T-helper 9 cell (primary cell): ENCODE results near the gene PDIA4.
"Not testable (repeated sequence)": the region's sequence is repeated elsewhere in the genome, so short reads cannot be mapped to it uniquely, and the experiment has no call there.

Source experiments
- DNase-seq: peaks from one replicate; pipeline ENCODE4 v3.0.0-alpha.2; 2020

The PDIA4 gene

DNA sequence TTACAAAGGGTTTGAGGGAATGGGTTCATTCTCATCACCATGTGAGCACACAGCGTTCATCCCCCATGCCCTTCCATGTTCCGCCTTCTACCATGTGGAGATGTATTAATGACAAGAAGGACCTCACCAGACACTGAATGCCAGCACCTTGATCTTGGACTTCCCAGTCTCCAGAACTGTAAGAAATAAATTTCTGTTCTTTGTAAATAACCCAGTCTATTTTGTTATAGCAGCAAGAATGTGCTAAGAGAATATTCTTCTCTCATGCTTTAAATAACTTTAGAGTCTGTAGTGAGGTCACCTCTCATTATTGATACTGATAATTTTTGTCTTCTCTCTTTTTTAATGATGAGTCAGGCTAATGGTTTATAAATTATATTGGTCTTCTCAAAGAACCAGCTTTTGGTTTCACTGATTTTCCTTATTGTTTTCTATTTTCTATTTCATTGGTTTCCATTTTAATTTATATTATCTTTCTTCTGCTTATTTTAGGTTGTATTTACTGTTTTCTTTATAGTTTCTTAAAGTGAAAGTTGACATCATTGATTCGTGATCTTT, 3.1 kb upstream of the PDIA4 start:
- DNase-seq: no peak

DNA sequence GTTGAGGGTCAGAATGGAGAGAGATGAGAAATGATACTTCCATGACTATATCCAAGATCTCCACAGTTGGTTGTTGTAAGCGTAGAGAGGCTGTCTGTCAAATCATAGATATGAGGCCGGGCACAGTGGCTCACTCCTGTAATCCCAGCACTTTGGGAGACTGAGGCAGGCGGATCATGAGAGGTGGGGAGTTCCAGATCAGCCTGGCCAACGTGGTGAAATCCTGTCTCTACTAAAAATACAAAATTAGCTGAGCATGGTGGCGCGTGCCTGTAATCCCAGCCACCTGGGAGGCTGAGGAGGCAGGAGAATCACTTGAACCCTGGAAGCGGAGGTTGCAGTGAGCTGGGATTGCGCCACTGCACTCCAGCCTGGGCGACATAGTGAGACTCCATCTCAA, 2.1 kb upstream of the PDIA4 start:
- DNase-seq: not testable (repeated sequence)

DNA sequence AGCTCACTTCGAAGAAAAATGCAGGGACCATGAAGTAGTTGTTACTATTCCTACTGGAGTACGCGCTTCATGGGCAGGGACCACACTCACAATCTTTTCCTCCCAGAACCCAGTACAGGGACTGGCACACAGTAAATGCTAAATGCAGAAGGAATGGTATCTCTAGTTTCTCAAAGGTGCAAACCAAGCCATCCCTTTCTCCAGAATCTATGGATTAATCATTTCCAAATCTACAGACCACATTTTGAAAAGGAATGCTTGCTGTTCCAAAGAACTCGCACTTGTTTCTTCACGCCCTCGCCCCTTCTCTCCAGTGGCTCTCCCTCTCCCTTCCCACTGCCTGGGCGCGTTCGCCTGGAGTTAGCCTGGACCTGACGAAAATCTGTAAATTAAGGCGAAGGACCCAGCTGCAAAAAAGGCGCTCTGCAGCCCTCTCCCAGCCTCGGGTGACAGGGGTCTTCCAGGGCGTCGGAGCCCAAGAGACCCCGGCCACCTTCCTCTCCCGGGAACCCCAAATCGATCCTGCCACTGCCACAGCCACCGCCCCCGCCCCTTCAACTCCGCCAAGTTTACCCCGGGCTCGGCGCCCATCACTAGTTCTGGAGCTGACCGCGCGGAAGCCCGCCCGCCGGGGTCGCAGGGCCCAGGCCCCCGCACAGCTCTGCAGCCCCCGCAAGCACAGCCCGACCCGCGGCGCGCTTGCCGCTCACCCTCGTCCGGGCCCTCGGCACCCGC, 527 bp downstream of the PDIA4 start:
- no peak for DNase-seq

DNA sequence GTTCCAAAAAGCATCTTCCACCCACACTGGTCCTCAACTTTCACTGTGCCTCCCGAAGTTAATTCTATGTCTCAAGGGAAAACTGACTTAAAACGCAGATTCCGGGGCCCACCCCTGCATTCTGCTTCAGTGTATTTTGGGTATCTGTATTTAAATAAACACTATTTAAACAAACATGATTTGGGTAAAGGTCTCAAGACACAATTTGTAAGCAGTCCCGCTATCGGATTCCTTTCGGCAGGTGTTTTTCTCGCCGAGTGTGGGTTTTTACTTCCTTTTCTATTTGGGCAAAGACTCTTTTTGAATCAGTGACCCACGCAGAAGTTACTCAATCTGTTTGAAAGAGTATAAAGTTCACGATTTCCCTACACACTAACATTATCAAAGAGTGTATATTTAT, 1.2 kb downstream of the PDIA4 start:
- DNase-seq: no peak

DNA sequence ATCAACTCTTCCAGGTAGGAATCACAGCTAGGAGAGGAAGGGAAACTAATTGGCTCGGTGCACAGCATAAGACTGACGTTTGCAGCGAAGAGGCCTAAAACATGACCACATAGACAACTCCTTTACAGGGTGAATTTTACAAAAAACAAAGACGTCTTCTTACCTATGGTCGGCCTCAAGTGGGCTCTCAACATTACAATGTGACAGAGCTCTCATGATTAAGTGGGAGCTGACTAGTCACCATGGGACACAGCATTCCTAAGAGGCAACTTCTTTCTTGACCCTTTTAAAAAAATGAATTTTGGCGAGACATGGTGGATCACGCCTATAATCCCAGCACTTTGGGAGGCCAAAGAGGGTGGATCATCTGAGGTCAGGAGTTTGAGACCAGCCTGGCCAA, 4.6 kb downstream of the PDIA4 start:
- no peak for DNase-seq

DNA sequence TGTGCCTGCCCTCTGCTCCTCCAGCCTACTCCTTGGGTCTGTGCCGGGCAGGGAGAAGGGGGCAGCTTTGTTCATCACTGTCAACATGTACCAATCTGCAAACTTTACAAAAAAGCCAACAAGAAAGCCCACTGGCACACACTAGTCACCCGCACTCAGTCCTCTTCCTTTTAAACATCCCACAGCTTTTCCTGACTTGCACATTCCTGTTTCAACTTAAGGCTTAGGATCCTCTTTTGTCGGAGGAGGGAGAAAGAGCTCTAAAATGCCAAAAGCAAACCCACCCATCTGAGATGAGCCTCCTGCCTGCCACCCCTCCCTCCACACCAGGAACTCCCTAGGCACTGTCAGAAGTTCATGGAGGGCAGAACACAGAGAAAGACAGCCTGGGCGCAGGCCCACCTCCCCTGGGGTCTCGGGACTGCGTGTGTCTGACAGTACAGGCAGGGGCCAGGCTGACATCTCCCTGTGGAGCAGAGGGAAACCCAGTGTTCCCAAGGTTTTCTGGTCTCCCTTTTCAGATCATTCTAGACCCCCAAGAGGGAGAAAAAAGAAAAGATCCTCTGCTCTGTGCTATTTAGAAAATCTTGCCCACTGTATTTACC, 5.4 kb downstream of the PDIA4 start:
- no peak for DNase-seq

DNA sequence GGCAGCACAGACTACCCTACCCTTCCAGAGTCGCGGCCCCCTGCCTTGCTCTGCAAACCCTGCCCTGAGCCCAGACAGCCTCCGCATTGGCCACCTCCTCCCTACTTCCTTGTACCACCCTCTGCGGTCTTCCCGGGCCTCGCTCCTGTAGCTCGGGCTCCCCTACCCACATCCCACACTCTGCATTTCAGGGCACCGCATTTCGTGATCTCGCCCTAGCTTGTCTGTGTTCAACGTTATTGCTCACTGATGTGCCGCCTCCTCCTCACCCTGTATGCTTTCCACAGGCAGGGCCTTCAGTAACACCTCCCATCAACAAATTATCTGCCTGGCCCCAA, 6.6 kb downstream of the PDIA4 start:
- DNase-seq: no peak

DNA sequence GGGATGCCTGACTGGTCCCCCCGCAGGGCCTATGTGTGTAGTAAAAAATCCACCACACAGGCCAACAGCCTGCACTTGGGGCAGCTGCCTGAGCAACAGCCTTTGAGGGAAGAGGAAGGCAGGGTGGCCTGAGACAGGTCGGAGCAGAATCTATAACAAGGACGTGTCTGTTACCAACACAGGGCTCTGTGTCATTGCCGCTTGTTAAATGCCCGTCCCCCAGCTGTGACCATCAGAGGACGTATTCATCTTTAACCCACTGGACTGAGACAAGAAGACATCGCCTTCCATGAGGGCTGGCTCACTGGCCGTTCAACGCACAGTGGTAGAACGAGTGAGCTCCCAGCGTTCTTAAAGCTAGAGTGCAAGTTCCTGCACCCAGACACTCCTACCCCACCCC, 7.8 kb downstream of the PDIA4 start:
- DNase-seq: no peak

DNA sequence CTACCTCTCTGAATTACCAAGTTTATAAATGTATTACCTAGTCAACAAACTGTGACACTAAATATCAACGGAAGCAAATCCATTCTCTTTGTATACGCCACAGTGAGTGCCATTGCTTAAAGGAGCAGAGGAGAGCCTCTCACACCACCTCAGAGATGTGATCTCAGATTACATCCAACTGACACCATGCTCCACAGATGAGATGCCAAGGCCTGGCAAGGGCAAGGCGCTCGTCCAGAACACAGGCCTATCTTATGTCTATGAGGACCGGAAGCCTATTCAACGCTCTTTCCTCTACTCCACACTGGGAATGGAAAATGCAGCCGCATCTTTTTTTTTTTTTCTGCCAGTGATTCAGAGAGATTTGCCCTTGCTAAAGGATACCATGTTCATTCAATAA, 11.4 kb downstream of the PDIA4 start:
- DNase-seq: no peak

DNA sequence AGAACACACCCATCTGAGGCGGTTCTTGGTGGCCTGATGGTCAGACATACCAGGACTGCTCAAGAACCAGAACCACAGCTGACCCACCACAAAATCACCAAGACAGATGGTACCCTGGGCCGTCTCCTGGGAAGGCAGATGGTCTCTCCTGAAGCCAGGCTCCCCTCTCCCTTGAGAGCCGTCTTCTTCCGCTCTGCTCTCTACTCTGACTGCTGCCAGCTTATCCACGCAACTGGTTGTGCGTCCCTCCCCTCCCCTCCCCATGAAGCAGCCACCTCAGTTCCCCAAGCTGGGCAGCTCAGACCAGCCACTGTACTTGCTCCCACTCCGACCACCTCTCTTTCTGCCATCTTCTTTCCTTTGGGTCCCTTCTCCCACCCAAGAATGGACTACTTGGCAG, 14.0 kb downstream of the PDIA4 start:
- no peak for DNase-seq

DNA sequence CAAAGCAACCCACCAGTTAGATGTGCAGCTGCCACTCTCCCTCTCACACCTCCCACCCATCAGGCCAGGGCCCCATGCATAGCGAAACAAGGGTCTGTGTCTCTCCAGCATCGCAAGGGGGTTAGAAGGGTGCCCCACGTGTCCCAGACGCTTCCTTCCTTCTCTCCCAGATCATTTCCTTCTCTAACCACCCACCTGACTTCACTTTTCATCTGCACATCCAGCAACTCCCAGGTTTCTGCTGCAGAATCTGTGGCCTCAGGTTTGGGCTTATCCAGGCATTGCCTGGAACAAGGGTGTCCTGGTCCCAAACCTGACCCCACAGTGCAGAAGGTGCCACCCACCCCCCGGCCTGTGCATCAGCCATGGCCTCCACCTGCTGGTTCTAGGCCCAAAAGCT, 14.4 kb downstream of the PDIA4 start:
- no peak for DNase-seq

DNA sequence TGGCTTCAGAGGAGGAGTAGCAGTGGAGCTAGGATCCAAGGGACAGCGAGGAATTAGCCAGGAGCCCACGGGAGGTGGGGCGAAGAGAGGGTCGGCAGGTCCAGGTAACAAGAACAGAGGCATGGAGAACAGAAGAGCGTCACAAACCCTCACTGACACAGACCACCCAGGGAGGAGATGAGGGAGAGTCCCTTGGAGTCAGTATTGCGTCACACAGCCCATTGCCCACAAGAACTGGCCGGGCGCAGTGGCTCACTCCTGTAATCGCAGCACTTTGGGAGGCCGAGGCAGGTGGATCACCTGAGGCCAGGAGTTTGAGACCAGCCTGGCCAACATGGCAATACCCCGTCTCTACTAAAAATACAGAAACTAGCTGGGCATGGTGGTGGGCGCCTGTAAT, 15.6 kb downstream of the PDIA4 start:
- not testable (repeated sequence) for DNase-seq

DNA sequence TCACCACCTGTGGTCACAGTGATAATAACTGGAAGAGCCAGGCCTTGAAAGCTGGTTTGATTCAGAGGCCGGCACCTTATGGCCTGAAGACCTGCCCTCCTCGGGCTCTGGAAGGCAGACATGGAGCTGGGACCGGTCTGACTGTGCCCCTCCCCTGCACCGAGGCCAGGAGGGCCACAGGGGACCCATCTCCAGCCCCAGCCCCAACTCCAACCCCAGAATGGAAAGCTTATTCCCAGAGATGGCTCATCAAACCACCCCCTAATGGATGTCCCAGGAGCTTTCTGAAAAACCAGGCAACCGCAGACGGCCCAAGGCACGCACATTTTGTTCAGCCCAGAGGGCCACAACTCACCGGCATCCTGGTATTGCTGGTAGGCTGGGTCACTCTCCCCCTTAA, 16.8 kb downstream of the PDIA4 start:
- no peak for DNase-seq

DNA sequence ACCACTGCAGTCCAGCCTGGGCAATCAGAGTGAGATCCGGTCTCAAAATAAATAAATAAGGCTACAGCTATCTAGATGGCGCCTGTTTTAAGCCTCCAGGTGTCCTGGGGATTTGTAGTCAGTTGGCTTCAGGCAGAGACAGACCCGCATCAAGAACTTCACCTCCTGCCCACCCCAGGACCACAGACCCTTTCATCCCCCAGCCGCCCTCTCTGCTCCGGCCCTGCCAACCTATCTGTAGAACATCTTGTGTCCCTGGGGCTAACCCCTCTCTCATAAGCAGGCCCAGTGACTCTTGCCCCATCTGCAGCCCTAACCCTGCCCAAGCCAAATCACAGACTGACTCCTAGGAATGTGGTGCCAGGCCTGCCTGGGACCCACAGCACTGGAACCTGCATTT, 17.9 kb downstream of the PDIA4 start:
- DNase-seq: no peak

DNA sequence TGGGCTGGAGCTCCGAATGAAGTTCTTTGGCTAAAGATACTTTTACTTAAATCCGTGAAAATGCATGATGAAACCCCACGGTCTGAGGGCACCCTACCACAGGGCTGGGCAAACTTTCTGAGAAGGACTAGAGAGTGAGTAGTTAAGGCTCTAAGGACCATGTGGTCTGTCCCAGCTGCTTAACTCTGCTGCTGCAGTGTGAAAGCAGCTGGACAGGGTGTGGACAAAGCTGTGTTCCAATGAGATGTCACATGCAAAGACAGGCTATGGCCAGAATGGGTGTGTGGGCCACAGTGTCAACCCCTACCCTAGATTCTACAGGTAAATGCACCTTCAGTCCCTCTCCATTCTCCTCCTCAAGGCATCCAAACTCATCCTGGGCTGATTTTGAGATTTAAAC, 18.8 kb downstream of the PDIA4 start:
- no peak for DNase-seq

DNA sequence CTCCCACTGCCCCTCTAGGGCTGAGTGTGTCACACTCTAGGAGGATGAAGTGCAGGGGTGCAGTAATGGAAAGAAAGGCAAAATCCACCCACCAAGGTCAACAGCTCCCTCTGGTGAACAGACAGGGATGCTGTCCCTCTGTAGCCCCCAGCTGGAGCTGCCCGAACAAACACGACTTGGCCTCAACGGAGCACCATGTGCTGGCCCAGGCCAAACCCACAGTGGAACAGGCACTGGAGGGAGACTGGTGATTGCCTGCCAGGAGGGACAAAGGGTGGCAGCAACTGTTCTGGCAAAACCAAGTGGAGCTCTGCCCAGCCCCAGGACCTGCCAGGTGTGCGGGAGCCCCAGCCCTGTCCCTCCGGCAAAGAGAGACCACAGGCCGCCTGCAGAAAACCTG, 20.7 kb downstream of the PDIA4 start:
- DNase-seq: no peak

DNA sequence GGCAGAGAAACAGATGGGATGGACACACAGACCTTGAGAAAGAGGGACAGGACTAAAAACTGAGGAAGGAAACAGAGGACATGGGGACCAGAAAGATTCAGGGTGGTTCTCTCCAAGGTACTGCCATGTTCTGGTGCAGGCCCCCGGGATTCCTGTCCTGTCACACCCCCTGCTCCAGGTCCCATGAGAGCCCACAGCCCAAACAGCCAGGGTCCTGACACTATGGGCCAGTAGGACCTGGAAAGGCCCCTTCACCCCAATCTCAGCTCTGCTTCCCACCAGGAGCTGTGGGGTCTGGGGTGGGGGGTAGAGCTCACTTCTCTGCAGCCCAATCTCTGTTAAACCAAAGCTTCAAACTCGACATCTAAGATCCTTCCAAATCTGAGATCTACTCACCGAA, 21.2 kb downstream of the PDIA4 start:
- no peak for DNase-seq

DNA sequence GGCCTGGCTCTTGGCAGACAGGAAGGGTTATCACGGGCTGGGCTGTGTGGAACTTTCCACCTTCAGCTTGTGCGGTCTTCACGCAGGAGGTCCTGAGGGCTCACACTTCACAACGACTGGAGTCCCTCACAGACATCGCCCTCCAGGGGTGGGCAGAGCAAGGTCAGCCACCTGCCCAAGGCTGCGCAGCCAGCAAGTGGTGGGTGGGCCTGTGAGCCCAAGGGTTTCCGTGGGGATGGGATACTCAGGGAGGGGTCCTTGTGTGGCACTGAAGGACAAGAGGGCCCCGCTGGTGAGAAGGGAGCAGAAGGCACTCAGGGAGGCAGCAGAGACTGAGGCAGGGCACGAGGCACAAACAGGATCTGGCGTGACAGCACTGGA, 22.0 kb downstream of the PDIA4 start:
- no peak for DNase-seq

DNA sequence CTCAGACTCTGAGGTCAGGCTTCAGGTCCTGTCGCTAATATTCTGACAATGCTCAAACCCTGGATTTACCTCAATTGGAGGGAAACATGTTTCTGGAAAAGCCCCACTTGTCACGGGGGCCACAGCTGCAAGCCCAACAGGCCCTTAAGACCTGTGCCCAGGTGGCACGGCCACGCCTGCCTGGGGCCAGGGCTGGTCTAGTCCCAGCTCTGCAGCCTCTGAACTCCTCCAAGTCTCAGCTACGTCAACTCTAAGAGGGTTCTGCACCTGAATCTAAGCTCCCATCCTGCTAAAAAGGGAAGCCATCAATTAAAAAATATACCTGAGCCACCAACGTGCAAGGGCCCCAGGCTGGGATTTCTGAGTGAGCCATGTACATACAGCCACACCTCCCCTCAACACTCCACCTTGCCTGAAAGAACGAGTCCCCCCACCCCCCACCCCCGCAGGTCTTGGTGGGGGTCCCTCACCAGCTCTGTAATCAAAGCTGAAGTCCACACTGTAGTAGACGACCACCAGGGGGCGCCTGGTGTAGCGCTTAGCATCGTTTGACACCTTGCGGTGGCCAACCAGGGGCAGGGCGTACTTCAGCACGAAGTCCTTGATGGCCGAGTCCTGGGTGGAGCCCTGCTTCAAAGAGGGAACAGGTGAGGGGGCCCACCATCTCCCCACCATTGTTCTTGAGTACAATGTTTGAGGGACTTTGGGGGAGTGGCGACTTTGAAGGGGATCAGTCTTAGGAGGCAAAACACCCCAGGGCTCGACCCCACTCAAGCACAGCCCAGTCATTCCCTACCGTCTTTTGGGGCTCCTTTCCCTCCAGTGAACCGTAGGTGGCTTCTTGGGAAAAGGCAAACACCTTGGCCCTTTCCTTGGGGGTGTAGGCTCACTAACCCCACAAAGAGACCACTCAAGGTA, 22.6 kb downstream of the PDIA4 start:
- peak; percentile 83 for DNase-seq

DNA sequence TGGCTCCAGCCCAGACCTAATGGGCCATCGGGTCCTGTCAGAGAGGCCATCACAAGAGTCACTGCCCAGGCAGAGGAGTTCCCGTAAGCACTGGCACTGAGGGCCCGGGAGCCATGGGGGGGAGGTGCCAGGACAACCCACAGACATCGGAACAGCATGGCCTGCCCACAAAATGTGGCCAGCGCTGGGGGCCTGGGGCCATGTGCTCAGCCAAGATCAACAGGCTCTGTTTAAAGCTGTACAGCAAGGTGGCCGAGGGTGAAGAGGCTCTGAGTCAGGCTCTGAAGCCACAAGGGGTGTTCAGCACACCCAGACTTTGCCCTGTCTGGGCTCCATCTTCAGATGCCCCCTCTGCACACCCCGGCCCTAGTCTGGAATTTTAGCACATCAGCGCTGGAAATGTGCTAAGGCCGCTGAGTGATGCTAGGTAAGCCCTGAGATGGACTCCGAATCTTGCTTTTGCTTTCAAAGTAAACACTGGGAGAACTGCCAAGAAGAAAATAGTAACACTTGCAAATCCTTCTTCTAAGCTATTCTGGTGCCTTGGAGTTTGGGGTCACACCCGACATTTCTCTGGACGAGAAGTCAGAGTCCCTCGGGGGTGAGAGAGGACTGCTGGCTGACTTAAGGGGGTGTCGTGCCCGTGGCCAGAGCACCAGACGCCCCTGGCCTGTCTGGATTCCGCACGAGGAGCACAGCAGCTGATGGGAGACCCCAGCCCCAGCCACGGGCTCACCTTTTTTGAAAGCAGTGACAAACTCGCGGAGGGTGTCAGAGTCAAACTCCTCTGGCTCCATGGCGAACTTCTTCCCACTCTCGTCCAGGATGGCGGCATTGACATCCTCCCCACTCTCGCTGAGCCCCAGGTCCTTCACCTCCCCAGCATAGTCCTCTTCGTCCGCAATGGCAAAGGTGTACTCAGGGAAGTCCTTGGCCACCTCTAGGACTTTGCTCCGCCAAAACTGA, 23.6 kb downstream of the PDIA4 start:
- DNase-seq: no peak

DNA sequence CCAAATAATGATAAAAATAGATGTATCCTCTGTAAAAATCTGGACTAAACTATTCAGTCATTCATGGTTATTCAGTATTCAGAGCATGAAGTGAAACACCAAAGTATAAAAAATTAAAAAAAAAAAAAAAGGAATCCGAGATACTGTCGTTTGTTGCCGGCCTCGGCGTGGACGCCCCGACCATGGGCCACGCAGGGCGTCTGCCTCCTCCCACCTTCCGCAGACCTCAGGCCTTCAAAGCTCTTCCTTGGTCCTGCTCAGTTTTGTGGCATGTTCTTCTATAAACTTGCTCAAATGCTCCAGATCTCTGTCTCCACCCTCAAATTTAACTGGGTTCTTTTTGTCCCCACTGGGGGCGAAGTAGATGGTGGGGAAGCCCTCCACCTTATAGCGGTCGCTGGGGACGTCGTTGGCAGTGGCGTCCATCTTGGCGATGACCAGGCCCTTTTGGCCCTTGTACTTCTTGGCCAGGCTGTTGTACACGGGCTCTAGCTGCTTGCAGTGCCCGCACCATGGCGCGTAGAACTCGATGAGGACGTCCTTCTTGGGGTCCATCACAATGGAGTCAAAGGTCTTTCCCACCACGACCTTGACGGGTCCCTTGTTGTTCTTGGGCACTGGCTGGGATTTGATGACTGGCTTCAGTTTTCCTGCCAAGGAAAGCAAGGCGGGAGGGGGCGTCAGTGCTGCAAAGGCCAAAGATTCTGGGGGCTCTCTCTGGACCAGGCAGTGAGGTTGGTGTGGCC, 24.6 kb downstream of the PDIA4 start:
- no peak for DNase-seq

DNA sequence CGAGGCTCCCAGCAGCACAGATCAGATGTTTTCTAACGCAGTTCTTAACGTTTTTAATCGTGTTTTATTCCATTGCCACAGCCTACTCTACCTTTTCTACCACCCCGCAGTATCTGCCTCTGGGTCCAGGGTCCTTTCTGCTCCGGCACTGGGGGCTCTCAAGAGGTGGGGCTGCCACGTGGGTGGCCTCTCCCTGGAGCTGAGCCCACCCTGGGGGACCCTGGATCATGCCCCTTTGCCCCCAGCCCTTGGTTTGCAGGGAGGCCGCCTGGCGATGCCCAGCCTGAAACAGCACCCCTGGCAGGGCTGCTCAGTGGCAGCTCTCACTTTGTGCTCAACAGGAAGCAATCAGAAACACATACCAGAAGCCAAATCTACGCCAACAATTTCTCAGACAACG, 25.3 kb downstream of the PDIA4 start:
- no peak for DNase-seq
